ENCODE results near the gene ABCD1.
"Not testable (repeated sequence)": the region's sequence is repeated elsewhere in the genome, so short reads cannot be mapped to it uniquely, and the experiment has no call there.

The ABCD1 gene

GRCh38 chrX:153714256-153714655, 10.4 kb upstream of the ABCD1 start:
- DNase-seq = no peak

DNA sequence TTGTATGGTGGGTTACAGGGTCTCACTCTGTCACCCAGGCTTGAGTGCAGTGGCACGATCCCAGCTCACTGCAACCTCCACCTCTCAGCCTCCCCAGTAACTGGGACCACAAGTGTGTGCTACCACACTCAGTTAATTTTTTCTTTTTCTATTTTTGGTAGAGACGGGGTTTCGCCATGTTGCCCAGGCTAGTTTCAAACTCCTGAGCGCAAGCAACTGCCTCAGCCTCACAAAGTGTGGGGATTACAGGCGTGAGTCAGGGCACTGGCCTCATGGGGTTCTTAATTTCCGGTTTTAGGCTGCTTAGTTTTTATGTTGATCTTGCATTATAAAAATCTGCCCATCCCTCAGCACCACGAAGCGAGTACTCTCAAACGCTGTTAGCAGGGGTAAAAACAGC, 7.2 kb upstream of the ABCD1 start:
- no peak for DNase-seq

GRCh38 chrX:153719238-153719637, 5.4 kb upstream of the ABCD1 start:
- no peak for DNase-seq

DNA sequence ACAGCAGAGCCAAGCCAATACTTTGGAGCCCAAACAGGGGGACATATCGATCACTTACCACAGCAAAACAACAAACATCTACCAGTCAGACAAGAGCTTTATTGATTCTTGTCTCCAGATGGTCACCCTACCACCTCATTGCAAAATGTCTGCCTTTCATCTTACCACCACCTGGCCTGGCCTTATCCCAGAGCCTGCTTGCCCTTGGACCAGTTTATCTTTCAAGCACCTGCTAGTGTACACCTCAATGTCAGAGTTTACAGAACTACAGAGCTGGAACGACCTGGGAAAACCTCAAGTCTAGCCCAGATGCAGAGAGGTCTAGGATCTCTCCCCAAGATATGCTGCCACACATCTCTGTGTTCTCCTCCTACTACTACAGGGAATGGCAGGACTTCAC, 5.0 kb upstream of the ABCD1 start:
- DNase-seq = no peak

GRCh38 chrX:153722704-153723350, 1.8 kb upstream of the ABCD1 start:
- no peak for DNase-seq

- no peak for DNase-seq
Observed at GRCh38 chrX:153723351-153724251, 1.1 kb upstream of the ABCD1 start.

- DNase-seq = no peak
Observed at GRCh38 chrX:153725039-153725831, 579 bp downstream of the ABCD1 start.

DNA sequence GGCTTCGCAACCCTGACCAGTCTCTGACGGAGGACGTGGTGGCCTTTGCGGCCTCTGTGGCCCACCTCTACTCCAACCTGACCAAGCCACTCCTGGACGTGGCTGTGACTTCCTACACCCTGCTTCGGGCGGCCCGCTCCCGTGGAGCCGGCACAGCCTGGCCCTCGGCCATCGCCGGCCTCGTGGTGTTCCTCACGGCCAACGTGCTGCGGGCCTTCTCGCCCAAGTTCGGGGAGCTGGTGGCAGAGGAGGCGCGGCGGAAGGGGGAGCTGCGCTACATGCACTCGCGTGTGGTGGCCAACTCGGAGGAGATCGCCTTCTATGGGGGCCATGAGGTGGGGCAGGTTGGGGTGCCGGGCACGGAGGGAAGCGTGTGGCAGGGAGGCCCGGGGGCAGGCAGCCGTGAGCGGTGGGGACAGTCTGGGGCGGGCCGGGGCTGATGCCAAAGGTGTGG, 1.2 kb downstream of the ABCD1 start:
- DNase-seq = no peak

DNA sequence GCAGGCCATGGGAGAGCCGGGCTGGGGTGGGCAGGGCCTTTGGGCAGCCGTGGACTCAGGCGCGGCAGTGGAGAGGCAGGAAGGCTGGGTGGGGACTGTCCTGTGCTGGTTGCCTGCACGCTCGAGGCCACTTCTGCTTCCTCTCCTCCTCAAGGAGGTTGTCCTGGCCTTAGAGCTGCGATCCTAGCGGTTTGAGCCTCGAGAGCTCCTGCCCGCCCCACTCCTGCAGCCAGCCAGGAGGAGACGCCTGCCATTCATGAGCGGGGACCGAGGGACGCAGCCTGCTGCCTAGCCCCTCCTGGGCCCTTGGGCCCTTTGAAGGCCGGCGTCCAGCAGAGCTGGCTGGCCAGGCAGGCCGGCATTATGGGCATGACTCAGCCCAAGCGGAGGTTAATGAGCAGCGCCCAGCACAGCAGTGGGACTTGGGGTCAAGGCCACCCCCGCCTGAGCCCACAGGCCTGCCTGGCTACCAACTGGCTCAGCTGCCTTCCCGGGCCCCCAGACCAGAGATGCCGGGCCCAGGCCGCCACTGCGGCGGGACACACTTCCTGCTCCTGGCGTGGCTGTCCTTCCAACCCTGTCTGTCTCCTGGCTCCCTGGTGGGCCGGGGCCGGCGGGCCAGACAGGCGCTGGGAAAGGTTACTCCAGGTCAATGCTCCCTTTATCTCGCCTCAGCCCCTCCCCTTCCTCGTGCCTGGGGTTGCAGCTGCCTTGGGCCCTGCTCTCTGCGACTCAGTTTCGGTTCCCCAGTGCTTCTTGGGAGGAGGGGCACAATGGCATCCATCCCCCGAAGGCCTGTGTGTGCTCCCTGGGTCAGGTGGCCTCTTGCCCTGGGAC, 1.8 kb downstream of the ABCD1 start:
- DNase-seq = no peak

DNA sequence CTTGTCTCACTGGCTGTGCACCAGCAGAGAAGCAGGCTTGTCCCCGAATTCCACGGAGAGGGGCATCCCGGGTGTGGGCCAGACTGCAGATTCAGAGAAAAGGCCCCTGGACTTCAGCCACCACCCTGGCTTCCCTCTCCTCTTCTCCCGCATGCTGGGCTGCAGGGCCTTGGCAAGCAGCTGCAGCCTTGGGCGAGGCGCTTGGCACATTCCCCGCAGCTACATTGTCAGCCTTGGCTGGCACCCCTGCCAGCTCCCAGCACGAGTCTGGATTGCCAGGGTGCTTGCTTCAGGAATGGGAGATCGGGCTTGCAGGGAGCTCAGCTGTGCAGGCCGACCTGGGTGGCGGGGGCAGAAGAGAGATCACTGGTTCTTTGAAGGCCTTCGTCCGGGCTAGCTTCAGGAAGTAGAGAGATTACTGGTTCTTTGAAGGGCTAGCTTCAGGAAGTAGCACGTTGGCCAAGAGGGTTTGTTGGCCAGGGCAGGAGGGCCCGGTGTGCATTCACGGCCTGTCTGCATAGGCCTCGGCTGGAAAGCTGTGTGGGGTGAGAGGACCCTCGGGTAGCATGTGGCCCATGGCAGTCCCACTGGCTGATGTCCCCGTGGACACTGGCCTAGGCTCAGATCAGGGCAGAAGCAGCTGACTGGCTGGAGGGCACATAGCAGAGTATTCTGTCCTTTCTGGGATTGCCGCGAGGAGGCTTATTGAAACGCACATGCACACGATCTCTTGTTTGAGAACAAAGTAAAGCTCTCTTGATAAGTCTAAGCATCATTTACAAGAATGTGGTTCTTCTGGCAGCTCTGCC, 2.7 kb downstream of the ABCD1 start:
- DNase-seq = no peak

DNA sequence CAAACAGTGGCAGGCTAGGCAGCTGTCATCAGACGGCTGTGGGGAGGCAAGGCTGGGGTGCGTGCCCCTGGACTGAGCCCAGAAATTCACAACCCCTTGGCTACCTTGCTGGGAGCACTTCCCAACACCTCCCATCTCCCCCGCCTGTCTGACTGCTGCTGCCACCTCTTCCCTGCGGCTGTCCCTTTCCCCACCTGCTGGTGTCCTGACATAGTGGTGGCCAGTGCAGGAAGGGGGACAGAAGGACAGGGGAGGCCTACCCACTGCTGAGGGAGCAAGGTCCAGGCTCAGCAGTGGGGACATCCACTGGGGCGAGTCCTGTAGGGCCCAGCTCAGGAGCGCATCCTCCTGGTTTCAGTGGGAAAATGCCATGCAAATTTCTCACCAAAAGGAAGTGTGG, 3.4 kb downstream of the ABCD1 start:
- DNase-seq = no peak

- DNase-seq = no peak
Observed at GRCh38 chrX:153728951-153729631, 4.4 kb downstream of the ABCD1 start.

DNA sequence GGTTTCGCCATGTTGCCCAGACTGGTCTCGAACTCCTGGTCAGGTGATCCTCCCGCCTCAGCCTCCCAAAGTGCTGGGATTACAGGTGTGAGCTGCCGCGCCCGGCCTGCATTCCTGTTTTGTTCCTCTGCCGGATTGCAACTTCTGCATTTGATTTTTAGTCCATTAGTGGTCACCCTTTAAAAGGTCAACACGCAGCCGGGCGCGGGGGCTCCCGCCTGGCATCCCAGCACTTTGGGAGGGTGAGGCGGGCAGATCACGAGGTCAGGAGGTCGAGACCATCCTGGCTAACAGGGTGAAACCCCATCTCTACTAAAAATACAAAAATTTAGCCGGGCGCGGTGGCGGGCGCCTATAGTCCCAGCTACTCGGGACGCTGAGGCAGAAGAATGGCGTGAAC, 5.5 kb downstream of the ABCD1 start:
- DNase-seq = not testable (repeated sequence)

DNA sequence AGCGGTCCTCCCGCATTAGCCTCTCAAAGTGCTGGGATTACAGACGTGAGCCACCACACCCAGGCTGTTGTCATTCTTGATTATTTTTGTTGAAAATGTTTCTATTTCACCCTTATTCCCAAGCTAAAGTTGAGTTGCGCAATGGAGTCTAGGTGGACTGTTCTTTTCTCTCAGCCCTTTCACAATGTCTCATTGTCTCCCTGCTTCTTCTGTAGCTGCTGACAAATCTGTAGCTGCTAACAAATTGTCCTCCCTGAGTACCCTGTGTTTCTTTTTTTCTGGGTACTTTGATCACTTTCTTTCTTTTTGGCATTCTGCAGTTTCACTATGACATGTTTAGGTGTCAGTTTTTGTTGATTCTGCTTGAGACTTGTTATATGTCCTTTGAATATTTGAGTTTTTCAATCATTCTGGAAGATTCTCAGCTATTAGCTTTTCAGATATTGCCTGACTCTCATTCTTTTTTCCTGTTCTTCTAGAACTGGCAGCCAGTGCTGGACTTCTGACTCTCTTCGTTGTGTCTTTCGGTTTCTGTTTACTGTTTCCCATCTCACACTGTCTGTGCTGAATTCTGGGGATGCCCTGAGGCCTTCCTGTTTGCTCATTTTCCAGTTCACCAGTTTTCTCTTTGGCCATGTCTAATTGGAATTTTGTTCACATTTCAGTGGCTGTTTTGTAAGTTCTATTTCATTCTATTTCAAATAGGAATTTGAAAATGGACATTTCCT, 6.6 kb downstream of the ABCD1 start:
- no peak for DNase-seq

DNA sequence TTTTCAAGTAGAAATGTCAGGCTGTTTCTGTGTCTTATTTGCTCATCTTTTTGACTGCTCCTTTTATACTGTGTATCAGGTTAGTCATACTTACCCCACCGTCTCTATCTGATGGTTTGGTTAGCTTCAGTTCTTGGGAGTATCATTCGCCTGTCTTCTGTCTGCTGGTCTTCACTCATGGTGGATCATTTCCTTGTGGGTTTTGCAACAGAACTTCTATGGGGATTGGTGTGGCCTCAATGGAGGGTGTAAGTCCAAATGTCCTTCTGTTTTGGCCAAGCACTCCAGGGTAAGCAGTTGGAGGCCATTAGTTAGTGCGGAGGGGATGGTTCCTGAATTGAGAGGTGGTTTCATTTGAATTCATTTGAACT, 7.2 kb downstream of the ABCD1 start:
- DNase-seq = no peak

DNA sequence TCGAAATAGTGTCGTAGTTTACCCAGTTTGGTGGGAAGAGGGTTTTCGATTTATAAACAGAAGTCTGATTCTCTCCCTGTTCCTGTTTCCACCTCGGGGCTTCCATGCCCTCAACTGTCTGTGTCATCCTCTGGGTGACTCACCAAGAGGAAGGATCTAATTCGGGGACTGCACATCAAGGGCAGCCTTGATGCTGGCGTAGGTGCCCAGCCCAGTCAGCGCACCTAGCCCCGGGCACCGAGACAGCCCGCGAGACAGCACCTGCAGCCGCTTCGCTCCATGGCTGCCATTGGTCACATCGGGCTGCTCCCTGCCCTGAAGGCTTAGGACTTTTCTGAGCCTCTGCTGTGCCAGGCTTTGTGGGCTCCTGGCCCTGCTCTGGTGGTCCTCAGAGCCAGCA, 7.7 kb downstream of the ABCD1 start:
- DNase-seq = no peak

DNA sequence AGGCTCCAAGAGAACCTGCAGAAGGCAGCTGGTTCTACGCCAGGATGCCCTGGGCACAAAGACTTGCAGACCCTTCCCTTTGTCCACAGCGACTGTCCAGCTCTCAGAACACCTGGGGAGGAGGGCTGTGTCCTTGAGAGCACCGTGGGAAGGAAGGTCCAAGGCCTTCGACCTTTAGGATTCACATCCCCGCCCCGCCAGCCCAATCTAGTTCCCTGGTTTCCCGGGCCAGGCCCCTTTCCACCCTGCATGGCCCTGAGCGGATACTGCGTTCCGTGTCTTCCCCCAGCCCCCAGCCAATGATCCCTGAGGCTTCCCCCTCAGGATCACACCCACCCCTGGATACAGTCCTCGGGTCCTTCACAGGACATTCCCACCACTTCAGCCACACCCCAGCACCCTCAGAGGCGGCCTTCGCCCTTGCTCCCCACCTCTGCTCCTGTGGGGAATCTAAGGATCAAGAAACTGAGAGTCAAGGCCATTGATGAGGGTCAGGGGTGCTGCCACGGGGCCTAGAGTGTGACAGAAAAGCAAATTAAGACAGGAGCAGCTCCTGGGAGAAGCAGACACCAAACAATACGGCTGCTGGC, 9.1 kb downstream of the ABCD1 start:
- DNase-seq = no peak

DNA sequence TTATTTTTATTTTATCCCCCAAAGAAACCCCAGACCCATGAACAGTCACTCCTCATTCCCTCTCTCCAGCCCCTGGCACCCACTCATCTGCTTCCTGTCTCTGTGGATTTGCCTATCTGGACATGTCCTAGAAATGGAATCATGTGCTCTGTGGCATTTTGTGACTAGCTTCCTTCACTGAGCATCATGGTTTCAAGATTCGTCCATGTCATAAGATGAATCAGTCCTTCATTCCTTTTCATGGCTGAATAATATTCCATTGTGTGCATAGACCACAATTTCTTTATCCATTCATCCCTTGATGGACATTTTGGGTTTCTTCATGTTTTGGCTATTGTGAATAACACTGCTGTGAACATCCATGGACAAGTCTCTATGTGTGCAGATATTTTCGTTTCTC, 10.2 kb downstream of the ABCD1 start:
- no peak for DNase-seq

- no peak for DNase-seq
Observed at GRCh38 chrX:153735274-153735673, 10.6 kb downstream of the ABCD1 start.

Measured in amniotic stem cell (primary cell).